ENCODE results near the gene SEMA5B.

SEMA5B gene

DNA sequence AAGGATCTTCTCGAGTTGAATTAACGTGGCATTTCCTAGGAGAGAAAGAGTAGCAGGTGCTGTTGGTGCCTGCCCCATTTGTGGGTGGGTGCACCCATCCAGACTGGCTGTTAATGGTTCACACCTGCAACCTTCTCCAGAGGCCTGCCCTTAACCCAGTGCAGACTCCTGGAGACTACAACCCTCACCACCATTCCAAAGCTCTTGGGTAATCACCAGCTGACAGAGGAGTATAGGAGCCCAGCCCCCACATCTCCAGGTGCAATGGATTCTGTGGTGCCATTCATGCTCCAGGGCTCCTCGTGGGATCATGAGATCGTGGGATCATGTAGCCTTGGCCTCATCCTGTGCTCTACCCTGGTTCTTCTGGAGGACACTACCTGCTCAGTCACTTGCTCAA is 60.2 kb downstream of the SEMA5B start:
- DNase-seq: no peak

- DNase-seq: no peak
These were observed 61.5 kb downstream of the SEMA5B start for GRCh38 chr3:122966045-122966444.

- DNase-seq: no peak
These were observed 62.8 kb downstream of the SEMA5B start for GRCh38 chr3:122964811-122965210.

- DNase-seq: no peak
These were observed 65.4 kb downstream of the SEMA5B start for GRCh38 chr3:122962149-122962548.

GRCh38 chr3:122961146-122961545 is 66.4 kb downstream of the SEMA5B start:
- no peak for DNase-seq

GRCh38 chr3:122960652-122961051 is 66.9 kb downstream of the SEMA5B start:
- no peak for DNase-seq

GRCh38 chr3:122959339-122959738 is 68.2 kb downstream of the SEMA5B start:
- DNase-seq: no peak

GRCh38 chr3:122957707-122958689 is 69.6 kb downstream of the SEMA5B start:
- DNase-seq: no peak

- no peak for DNase-seq
These were observed 70.7 kb downstream of the SEMA5B start for GRCh38 chr3:122956693-122957455.

DNA sequence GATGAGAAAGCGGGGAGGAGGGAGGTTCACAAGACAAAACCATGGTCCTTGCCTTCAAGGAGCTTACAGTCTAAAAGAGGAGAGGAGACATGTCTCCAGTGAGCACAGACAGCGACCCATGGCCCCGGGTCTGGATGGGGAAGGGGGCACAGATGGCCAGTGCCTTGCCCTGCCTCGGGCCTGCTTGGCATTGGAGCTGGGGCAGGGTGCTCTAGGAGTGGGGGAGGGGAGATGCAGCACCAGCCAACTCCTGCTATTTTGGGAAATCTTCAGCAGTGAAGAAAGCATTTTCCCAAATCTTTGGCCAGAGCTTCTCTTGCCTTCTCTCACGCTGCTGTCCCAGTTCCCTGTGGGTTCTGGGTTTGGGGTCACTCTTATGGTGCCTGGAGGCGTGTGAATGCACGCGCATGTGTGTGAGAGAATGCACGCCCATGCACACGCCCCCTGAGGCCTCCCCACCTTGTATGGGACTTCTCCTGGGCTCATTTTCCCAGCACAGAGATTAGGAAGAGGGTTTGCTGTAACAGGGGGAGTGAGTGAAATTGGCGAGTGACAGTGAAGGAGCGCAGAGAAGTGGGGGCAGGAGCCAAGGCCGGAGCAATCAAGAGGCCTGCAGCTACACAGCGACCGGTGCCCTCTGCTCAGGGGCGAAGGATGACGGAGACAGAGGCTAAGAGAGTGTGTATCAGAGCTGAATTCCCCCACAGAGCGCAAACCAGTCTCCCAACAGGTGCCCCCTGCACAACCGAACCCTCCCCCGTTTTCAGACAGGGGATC is 71.5 kb downstream of the SEMA5B start:
- no peak for DNase-seq

DNA sequence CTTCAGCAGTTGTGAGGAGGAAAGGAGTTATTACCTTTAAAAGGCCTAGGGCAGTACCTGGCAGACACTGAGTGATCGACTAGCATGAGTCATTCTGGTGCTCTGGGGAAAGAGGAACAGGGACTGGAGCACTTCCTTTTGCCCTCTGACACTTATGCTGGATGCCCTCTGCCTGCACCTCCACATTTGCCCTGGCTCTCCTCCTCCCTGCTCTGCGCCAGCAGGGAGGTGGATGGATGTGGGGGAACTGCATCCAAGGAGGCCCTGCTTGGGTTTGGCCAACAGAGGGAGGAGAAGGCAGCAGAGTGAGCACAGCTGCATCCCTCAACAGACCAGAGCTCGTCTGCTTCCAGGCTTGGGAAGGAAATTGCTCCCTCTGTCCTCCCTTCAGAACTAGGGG is 75.0 kb downstream of the SEMA5B start:
- no peak for DNase-seq

DNA sequence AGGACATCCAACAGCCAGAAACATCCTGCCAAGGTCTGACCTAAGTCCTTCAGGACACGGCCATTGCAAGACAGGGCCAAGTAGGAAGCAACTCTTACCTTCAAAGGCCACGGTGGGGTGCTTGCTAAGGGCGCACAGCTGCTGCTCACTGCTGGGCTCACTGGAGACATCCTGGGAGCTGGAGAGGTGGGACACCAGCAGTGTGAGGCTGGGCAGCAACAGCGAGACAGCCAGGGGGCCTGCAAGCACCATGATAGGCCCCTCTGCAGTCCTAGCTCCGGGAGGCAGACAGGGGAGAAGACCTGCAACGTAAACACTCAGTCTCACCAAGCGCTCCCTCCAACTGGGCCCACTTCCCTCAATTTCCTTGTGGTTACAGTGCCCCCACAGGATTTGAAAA is 79.2 kb downstream of the SEMA5B start:
- no peak for DNase-seq

GRCh38 chr3:122947738-122948137 is 79.8 kb downstream of the SEMA5B start:
- DNase-seq: no peak

DNA sequence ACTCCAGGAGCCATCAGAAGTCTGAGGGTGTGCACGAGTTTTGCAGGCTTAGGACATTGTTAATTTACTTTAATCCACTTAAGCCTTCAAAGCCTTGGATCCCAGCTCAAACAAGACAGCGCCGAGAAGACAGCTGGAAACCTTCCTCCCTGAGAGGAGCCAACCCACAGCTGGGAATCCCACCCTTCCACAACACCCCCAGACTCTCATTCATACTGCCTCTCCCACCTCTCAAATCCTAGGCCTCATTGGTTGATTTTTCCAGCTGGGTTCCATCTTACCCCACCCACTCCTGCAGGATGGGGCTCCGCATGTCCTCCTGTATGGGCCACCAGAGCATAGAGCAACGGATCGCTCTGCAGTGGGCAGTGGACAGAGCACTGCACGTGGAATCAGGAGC is 80.4 kb downstream of the SEMA5B start:
- no peak for DNase-seq

- DNase-seq: no peak
These were observed 81.4 kb downstream of the SEMA5B start for GRCh38 chr3:122946185-122946584.

- no peak for DNase-seq
These were observed 82.3 kb downstream of the SEMA5B start for GRCh38 chr3:122945230-122945629.

GRCh38 chr3:122944671-122945161 is 82.8 kb downstream of the SEMA5B start:
- DNase-seq: no peak

GRCh38 chr3:122943828-122944190 is 83.8 kb downstream of the SEMA5B start:
- DNase-seq: no peak

DNA sequence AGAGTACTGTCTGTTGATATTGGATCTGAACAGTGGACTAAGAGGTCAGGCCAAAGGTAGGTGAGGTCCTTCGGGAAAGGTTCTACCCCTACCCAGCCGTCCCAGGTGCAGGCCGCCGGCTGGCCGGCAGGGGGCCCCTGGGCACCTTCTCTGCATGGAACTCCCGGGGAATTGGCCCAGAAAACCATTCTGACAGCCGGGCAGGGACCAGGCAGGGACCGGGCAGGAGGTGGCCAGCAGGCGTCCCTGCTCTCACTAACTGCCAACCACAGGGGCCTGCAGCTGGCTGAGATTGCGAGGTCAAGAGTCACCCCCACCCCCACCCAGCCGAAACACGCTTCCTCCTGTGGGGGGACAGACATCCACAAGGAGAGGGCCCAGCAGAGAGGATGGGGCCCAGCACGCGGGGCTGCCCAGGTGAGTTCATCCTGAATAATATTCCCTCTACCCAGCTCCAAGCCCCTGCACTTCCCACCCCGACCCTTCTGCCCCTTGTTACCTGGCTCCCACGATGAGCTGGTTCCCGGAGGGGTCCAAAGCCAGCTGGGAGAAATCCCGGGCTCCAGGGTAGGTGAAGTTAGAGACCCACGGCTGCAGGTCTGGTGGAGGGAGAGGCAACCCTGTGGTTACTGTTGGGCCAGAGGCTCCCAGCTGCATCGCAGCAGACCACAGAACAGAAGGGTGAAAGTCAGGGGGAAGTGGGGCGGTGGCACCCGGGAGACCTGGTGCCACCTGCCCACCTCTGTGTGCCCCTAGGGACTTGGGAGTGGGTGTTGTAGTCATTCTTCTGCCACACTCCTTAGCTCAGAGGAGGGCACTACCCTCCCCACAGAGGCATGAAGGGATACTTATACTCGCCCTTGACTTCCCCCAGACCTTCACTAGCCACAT is 84.4 kb downstream of the SEMA5B start:
- no peak for DNase-seq

DNA sequence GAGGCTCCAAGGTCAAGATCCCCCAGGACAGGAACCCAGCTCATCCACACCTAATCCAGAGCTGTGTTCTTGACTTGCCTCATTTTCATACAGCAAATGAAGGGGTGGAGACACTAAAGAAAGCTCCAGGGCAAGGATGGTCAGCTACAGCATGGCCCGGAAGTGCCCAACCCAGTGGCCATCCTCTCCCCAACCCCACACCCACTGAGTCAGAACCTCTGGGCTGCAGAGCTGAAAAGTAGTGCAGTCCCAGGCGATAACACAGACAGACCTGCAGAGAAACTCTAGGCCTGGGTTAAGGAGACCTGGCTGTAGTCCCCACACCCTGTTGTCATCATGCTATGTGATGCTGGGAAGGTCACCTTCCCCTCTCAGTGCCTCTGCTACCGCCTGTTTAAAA is 85.3 kb downstream of the SEMA5B start:
- no peak for DNase-seq

DNA sequence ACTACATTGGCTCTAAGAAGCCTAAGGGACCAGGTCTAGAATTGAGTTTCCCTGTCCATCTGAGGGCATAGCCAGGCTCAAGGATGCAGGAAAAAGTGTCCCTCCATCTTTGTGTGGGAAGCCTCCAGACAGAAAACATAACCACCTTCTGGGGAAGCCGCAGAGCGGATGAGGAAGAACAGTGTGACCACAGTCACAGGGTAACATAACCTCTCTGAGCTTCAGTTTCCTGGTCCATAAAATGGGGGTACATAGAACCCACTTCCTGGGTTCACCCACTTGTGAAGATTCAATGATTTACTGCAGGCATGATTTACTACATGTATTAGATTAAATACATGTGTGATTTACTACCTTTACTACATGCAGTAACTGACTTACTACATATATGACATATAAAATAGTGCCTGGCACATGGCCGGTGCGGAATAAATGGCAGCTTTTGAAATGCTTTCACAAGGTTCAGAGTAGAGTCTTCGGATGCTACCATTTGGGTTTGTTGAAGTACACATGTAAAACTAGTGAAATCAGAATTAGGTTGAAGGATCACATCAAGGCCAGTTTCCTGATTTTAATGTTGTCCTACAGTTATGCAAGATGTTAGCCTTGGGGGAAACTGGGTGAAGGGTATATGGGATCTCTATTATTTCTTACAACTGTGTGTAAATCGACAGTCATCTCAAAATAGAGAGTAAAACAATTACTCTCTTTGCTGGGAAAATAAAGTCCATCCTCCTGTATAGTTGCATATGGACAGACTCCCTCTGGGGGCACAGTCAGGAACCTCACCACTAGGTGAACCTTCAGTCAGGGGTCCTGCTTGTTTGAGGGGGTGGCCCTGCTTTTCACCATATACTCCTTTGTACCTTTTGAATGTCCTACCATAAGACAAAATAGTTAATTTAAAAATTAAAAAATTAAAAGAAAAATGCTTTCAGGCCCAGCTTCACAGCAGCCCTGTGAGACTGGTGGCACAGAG is 86.0 kb downstream of the SEMA5B start:
- DNase-seq: no peak
